H1 (cell line): Measurements from ENCODE around the gene ACSF3. TPM values are rescaled to one million over a fixed set of nuclear protein-coding genes. Genes with fewer than 3 reads are reported as not detected.

Experiments used
- CTCF ChIA-PET: fragments of 300-600 bp; sonication (Branson Sonifier 250); formaldehyde crosslinking; loops from one replicate; lab custom pipeline; 2021; ENCODE audit not compliant: partially characterized antibody; lab: Charles Lee
- POLR2A ChIA-PET: fragments of 300-600 bp; sonication (Branson Sonifier 250); formaldehyde crosslinking; loops from one replicate; lab custom pipeline; 2021; ENCODE audit warnings: inconsistent platforms; ENCODE audit not compliant: partially characterized antibody; lab: Charles Lee
- DNase-seq, 2 experiments: peaks; one replicate each; pipeline versions ENCODE4 v3.0.0 to v3.0.0-alpha.2; 2010 to 2022; ENCODE audit warnings: low spot score in 2 of 2, low read depth in 1 of 2, mixed read lengths in 1 of 2
- FAIRE-seq: peaks from 2 replicates; lab custom pipeline; 2011; peaks lifted over from hg19 to GRCh38; lab: Jason Lieb, UNC
- H2AFZ ChIP-seq: 2 replicates; pipeline ENCODE4 v1.8.1; 2012; ENCODE audit warnings: low read length, inconsistent platforms
- H2AK5ac ChIP-seq: 2 replicates; pipeline ENCODE4 v1.6.1; 2013; ENCODE audit warnings: low read depth, low read length
- H2BK120ac ChIP-seq: replicated peaks from 2 replicates; pipeline ENCODE3; 2013; ENCODE audit warnings: low read depth, low read length, inconsistent platforms
- H2BK12ac ChIP-seq: 2 replicates; pipeline ENCODE4 v1.6.1; 2013; ENCODE audit warnings: low read depth, low read length
- H2BK15ac ChIP-seq: 2 replicates; pipeline ENCODE4 v1.6.1; 2013; ENCODE audit warnings: low read length
- H2BK20ac ChIP-seq: 2 replicates; pipeline ENCODE4 v1.6.1; 2013; ENCODE audit warnings: low read length
- H2BK5ac ChIP-seq: 2 replicates; pipeline ENCODE4 v1.6.1; 2013; ENCODE audit warnings: low read depth, low read length
- H3K14ac ChIP-seq: 2 replicates; pipeline ENCODE4 v1.6.1; 2013; ENCODE audit warnings: inconsistent platforms; ENCODE audit not compliant: insufficient read length
- H3K18ac ChIP-seq: 2 replicates; pipeline ENCODE4 v1.6.1; 2013; ENCODE audit warnings: low read length; ENCODE audit errors: extremely low read depth
- H3K23ac ChIP-seq: 2 replicates; pipeline ENCODE4 v1.6.1; 2013; ENCODE audit warnings: inconsistent platforms; ENCODE audit not compliant: insufficient read length
- H3K23me2 ChIP-seq: 2 replicates; pipeline ENCODE4 v1.6.1; 2013; ENCODE audit warnings: low read depth, low read length
- H3K27ac ChIP-seq: 2 replicates; pipeline ENCODE4 v1.6.1; 2011; ENCODE audit warnings: low read depth, low read length, inconsistent platforms
- H3K27me3 ChIP-seq, 4 experiments: replicated peaks in 1 of 4; 1 replicate in 1 of 4; 2 replicates in 3 of 4; pipeline versions ENCODE4 v1.6.1 to v1.8.1; 2011 to 2013; ENCODE audit warnings: low read length in 3 of 4, mild to moderate bottlenecking in 3 of 4, inconsistent platforms in 2 of 4, mixed read lengths in 2 of 4, moderate library complexity in 1 of 4; ENCODE audit not compliant: control insufficient read depth in 3 of 4, insufficient read depth in 3 of 4; ENCODE audit errors: extremely low read depth in 1 of 4
- H3K36me3 ChIP-seq, 4 experiments: 2 replicates each; pipeline versions ENCODE4 v1.6.1 to v1.8.1; 2011 to 2013; ENCODE audit warnings: mild to moderate bottlenecking in 4 of 4, low read length in 3 of 4, moderate library complexity in 2 of 4, control low read depth in 1 of 4, inconsistent platforms in 1 of 4; ENCODE audit not compliant: insufficient read depth in 4 of 4, control insufficient read depth in 2 of 4
- H3K4ac ChIP-seq: replicated peaks from 2 replicates; pipeline ENCODE3; 2013; ENCODE audit warnings: low read length, low read depth, mixed read lengths, inconsistent platforms; ENCODE audit not compliant: insufficient read length
- H3K4me1 ChIP-seq, 4 experiments: replicated peaks in 1 of 4; 1 replicate in 1 of 4; 2 replicates in 3 of 4; pipeline versions ENCODE4 v1.6.1 to v1.8.1; 2011 to 2013; ENCODE audit warnings: low read length in 3 of 4, inconsistent platforms in 2 of 4, mixed read lengths in 1 of 4; ENCODE audit not compliant: insufficient read depth in 4 of 4, control insufficient read depth in 3 of 4
- H3K4me2 ChIP-seq, 2 experiments: 2 replicates each; pipeline versions ENCODE4 v1.6.1 to v1.8.1; 2011 to 2013; ENCODE audit warnings: low read depth in 2 of 2, low read length in 2 of 2, control low read depth in 1 of 2, inconsistent platforms in 1 of 2, mild to moderate bottlenecking in 1 of 2; ENCODE audit not compliant: insufficient read depth in 1 of 2
- H3K4me3 ChIP-seq, 4 experiments: fragments of 200-600, 300-600 bp in 1 of 4; sonication (generic), shearing (Covaris generic), sonication (Bioruptor Twin) in 1 of 4; 2 replicates each; pipeline versions ENCODE4 v1.5.1 to v1.8.1; 2011 to 2016; ENCODE audit warnings: low read length in 4 of 4, low read depth in 3 of 4, control low read depth in 2 of 4, inconsistent platforms in 2 of 4, mild to moderate bottlenecking in 2 of 4, mixed read lengths in 1 of 4, moderate library complexity in 1 of 4; ENCODE audit not compliant: insufficient read depth in 2 of 4; ENCODE audit errors: extremely low read depth in 1 of 4
- H3K56ac ChIP-seq: replicated peaks from 2 replicates; pipeline ENCODE3; 2013; ENCODE audit warnings: low read depth, mild to moderate bottlenecking, mixed read lengths, low read length, inconsistent platforms; ENCODE audit not compliant: insufficient read length
- H3K79me1 ChIP-seq: 2 replicates; pipeline ENCODE4 v1.6.1; 2013; ENCODE audit warnings: low read depth, low read length, control low read depth
- H3K79me2 ChIP-seq, 2 experiments: 2 replicates each; pipeline versions ENCODE4 v1.6.1 to v1.8.1; 2012 to 2013; ENCODE audit warnings: low read length in 2 of 2, mild to moderate bottlenecking in 2 of 2, inconsistent platforms in 1 of 2; ENCODE audit not compliant: insufficient read depth in 2 of 2, control insufficient read depth in 1 of 2
- H3K9ac ChIP-seq, 4 experiments: replicated peaks in 1 of 4; 1 replicate in 1 of 4; 2 replicates in 3 of 4; pipeline versions ENCODE4 v1.6.1 to v1.8.1; 2011 to 2013; ENCODE audit warnings: low read depth in 3 of 4, low read length in 3 of 4, control low read depth in 2 of 4, mild to moderate bottlenecking in 2 of 4, moderate library complexity in 2 of 4, inconsistent platforms in 1 of 4; ENCODE audit errors: extremely low read depth in 1 of 4
- H3K9me3 ChIP-seq, 2 experiments: 2 replicates each; pipeline versions ENCODE4 v1.6.1 to v1.8.1; 2012 to 2013; ENCODE audit warnings: mild to moderate bottlenecking in 2 of 2, moderate library complexity in 2 of 2, control low read depth in 1 of 2, inconsistent platforms in 1 of 2, low read depth in 1 of 2, low read length in 1 of 2, mixed read lengths in 1 of 2; ENCODE audit not compliant: insufficient read depth in 2 of 2
- H4K20me1 ChIP-seq, 2 experiments: replicated peaks in 1 of 2; 2 replicates each; pipeline versions ENCODE3 to v1.8.1; 2011 to 2013; ENCODE audit warnings: inconsistent platforms in 2 of 2, low read length in 2 of 2, mild to moderate bottlenecking in 1 of 2; ENCODE audit not compliant: insufficient read depth in 2 of 2, control insufficient read depth in 1 of 2
- H4K5ac ChIP-seq: 2 replicates; pipeline ENCODE4 v1.6.1; 2013; ENCODE audit warnings: low read length, low read depth, mixed read lengths, inconsistent platforms; ENCODE audit not compliant: insufficient read length
- H4K8ac ChIP-seq: 2 replicates; pipeline ENCODE4 v1.8.0; 2013; ENCODE audit warnings: mild to moderate bottlenecking, moderate library complexity, low read length, inconsistent platforms; ENCODE audit not compliant: insufficient read depth; ENCODE audit errors: extremely low read depth
- H4K91ac ChIP-seq: replicated peaks from 2 replicates; pipeline ENCODE3; 2013; ENCODE audit warnings: low read length, mixed read lengths, inconsistent platforms; ENCODE audit not compliant: insufficient read length
- ATF3 ChIP-seq: IDR thresholded peaks from 2 replicates; pipeline ENCODE4 v1.6.1; 2011; ENCODE audit warnings: low read depth, mild to moderate bottlenecking, low read length; ENCODE audit not compliant: insufficient read depth
- GTF2F1 ChIP-seq: IDR thresholded peaks from 2 replicates; pipeline ENCODE4 v1.6.1; 2012; ENCODE audit warnings: low read depth, low read length, improper control_type of control experiment, borderline replicate concordance
- HDAC6 ChIP-seq: IDR thresholded peaks from one replicate; pipeline ENCODE4 v1.7.1; 2012; ENCODE audit warnings: low read depth, mild to moderate bottlenecking, inconsistent platforms, low read length, moderate library complexity
- MAFK ChIP-seq: IDR thresholded peaks from 2 replicates; pipeline ENCODE4 v1.6.1; 2012; ENCODE audit warnings: low read depth, mild to moderate bottlenecking, improper control_type of control experiment, low read length
- TEAD4 ChIP-seq: IDR thresholded peaks from 2 replicates; pipeline ENCODE4 v1.6.1; 2012; ENCODE audit warnings: low read depth, low read length, inconsistent platforms, mixed read lengths
- USF2 ChIP-seq: IDR thresholded peaks from 2 replicates; pipeline ENCODE4 v1.6.1; 2011; ENCODE audit warnings: low read length, improper control_type of control experiment
- ZNF274 ChIP-seq: IDR thresholded peaks from 2 replicates; pipeline ENCODE4 v1.7.0; 2012; ENCODE audit warnings: low read length, borderline replicate concordance; ENCODE audit errors: extremely low read depth
- WGBS, 2 experiments: shearing (Covaris generic) in 1 of 2; methylation state at CpG; one replicate each; pipeline versions ENCODE4 v1.1.6 to v1.1.7; 2013 to 2015; ENCODE audit warnings: low lambda C conversion rate in 2 of 2, mixed read lengths in 2 of 2, inconsistent platforms in 1 of 2, low coverage in 1 of 2, missing lambda C conversion rate in 1 of 2; ENCODE audit not compliant: insufficient replicate concordance in 2 of 2, insufficient coverage in 1 of 2, insufficient read length in 1 of 2; ENCODE audit errors: extremely low coverage in 1 of 2, missing lambda C conversion rate in 1 of 2; 5-methylcytosine and 5-hydroxymethylcytosine counted together
- polyA plus RNA-seq, 7 experiments: library from polyadenylated mRNA; depleted of rRNA in 3 of 7; stranded (reverse) in 5 of 7; unstranded in 2 of 7; fragments of >200 nt in 5 of 7; fragments of 200-250 nt in 2 of 7; gene quantifications; 1 replicate in 5 of 7; 2 replicates in 1 of 7; 4 replicates in 1 of 7; pipeline versions ENCODE4 v1.2.1 to v1.2.3, GENCODE V29; 2011 to 2013; ENCODE audit warnings: missing spikeins in 2 of 7, mixed read lengths in 2 of 7
- total RNA-seq: library from RNA; stranded (reverse); fragmentation: NEBNext Ultra II Directional; extraction: Animal tissue kit (Norgen Biotek cat#: 25700); gene quantifications from 2 replicates; pipeline ENCODE4 v1.2.1, GENCODE V29; 2021

The ACSF3 gene
- total and polyA plus RNA-seq, 2 of the 8 experiments (the other 6 are each of a cell fraction or from before 2014, with no cell fraction given) = 15.6 to 22.9 TPM

GRCh38 chr16:89150981-89151380 lies 57.3 kb downstream of the ACSF3 start:
- Histone ChIP-seq H3K23me2 (no peaks in the 10 kb centered on the region), H4K5ac (no peak overlapping the region), H3K36me3 (peaks cover 0 to 3% (median 0%) of the 10 kb centered on the region in 4 experiments; a peak in 3 of 8 replicates), H4K91ac (no peak overlapping the region), H2BK15ac (no peak overlapping the region), H3K18ac (no peak overlapping the region), H4K20me1 (peaks cover 0 to 4% of the 10 kb centered on the region in 2 experiments), H3K4me2 (no peak overlapping the region), H3K9me3 (no peaks in the 10 kb centered on the region), H3K56ac (no peak overlapping the region), H2BK12ac (no peak overlapping the region), H3K23ac (no peak overlapping the region), H2BK20ac (no peak overlapping the region), H3K9ac (no peak overlapping the region), H2AK5ac (no peak overlapping the region), H3K79me2 (no peaks in the 10 kb centered on the region), H4K8ac (no peak overlapping the region), H2BK120ac (no peak overlapping the region), H3K79me1 (no peaks in the 10 kb centered on the region), H3K27me3 (peaks cover 0 to 3% (median 1%) of the 10 kb centered on the region in 4 experiments; a peak in 2 of 7 replicates), H2BK5ac (no peak overlapping the region), H3K27ac (no peak overlapping the region), H3K4me1 (peaks cover 0 to 3% (median 0%) of the 10 kb centered on the region in 4 experiments; a peak in 2 of 7 replicates), H3K14ac (no peak overlapping the region), H2AFZ (no peak overlapping the region), H3K4ac (no peak overlapping the region), H3K4me3 (no peak overlapping the region)
- TF ChIP-seq MAFK = no peak
- no peak for TF ChIP-seq ATF3
- TF ChIP-seq ZNF274 = no peak
- TF ChIP-seq TEAD4 = no peak
- no peak for TF ChIP-seq USF2
- no peak for TF ChIP-seq HDAC6
- no peak for TF ChIP-seq GTF2F1
- DNase-seq = no peak
- ChIA-PET POLR2A (no interaction called here), CTCF (interaction anchor here (1.3 to 1.5 kb wide), 2 partner anchors 9 to 16 kb away, joined by 3 to 4 read pairs; no protein-coding TSS in a partner anchor)
- WGBS, 2 experiments = 90% methylated on average over 8 of the region's 8 CpGs; no CpG with 5 or more reads in 1 of the 2 experiments
- no peak for FAIRE-seq
